ENCODE measurements around the gene TUBA8.
"Not testable (repeated sequence)": the region's sequence is repeated elsewhere in the genome, so short reads cannot be mapped to it uniquely, and the experiment has no call there.

Gene TUBA8

DNA sequence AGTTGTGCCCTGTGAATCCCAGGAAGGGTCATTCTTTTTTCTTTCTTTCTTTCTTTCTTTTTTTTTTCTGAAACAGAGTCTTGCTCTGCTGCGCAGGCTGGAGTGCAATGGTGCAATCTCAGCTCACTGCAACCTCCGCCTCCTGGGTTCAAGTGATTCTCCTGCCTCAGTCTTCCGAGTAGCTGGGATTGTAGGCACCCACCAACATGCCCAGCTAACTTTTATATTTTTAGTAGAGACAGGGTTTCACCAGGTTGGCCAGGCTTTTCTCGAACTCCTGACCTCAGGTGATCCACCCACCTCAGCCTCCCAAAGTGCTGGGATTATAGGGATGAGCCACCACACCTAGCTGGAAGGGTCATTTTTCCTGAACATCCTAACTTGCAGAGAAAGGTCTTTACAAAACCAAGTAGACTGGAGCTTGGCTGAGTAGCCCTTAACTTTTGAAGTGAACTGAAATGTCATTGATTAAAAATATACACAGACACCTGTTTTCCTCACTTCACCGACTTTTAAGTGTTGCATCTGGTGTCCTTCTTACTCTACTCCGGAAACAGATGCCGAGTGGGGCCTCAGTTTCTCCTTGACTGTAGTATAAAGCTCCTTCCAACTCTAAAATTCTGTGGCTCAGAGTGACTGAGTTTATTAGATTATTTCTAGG lies 39.2 kb upstream of the TUBA8 start:
- ATAC-seq; DNase-seq; H3K36me3 Mint-ChIP-seq (ENCODE audit: low read depth); H3K9me3 Mint-ChIP-seq; H3K4me3 Mint-ChIP-seq; H3K4me1 Mint-ChIP-seq; H3K27ac Mint-ChIP-seq: not testable (repeated sequence)
- H3K27me3 Mint-ChIP-seq = peaks cover 10% of the 10 kb centered on the region

DNA sequence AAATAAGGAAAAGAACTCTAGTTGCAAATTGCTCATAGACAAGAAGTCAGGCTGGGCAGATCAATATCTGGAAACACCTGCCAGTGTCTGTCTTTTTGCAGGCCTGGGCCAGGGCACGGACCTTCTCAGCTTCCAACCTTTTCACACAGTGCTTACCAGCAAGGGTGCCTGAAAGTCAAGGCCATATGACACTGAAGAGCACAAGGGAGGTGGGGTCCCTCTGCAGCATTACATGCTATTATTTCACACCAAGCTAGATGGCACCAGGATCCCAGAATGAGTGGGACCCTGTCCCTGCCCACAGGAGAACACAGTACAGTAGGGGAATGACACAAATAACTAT lies 38.7 kb upstream of the TUBA8 start:
- no peaks in the 10 kb centered on the region for H3K36me3 Mint-ChIP-seq (ENCODE audit: low read depth)
- no peak overlapping the region for H3K4me3 Mint-ChIP-seq
- ATAC-seq = no peak
- DNase-seq = no peak
- peaks cover 11% of the 10 kb centered on the region for H3K4me1 Mint-ChIP-seq
- no peaks in the 10 kb centered on the region for H3K9me3 Mint-ChIP-seq
- H3K27me3 Mint-ChIP-seq = peaks cover 9% of the 10 kb centered on the region
- no peak overlapping the region for H3K27ac Mint-ChIP-seq

DNA sequence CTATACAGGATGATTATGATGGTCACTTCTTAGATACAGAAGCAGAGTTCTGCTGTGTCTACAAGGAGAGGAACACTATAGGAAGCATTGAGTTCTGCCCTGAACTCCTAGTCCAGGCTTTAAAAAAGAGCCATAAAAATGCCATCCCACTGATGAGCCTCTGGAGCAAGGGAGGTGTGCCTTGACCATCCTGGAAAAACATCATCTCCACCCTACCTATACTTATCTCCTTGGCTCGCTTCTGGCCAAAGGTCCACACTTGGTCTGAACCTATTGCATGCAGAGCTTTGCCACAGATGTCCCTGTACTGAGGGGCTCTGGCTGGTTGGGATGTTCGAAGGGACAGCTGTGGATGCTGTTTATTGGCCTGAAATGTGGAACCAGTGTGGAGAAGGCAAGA lies 37.1 kb upstream of the TUBA8 start:
- H3K27me3 Mint-ChIP-seq = peaks cover 2% of the 10 kb centered on the region
- no peaks in the 10 kb centered on the region for H3K9me3 Mint-ChIP-seq
- no peak overlapping the region for H3K27ac Mint-ChIP-seq
- no peak for DNase-seq
- H3K4me3 Mint-ChIP-seq = no peak overlapping the region
- peaks cover 17% of the 10 kb centered on the region for H3K4me1 Mint-ChIP-seq
- H3K36me3 Mint-ChIP-seq (ENCODE audit: low read depth) = peaks cover under 1% of the 10 kb centered on the region
- no peak for ATAC-seq

DNA sequence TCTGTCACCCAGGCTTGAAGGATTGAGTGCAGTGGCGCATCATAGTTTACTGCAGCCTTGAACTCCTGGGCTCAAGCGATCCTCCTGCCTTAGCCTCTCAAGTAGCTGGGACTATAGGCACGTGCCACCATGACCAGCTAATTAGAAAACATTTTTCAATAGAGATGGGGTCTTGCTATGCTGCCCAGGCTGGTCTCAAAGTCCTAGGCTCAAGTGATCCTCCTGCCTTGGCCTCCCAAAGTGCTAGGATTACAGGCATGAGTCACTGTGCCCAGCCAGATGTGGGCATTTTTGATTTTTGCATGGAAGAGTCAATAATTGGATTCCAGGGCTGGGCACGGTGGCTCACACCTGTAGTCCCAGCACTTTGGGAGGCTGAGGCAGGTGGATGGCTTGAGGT lies 36.7 kb upstream of the TUBA8 start:
- H3K27me3 Mint-ChIP-seq; ATAC-seq; H3K27ac Mint-ChIP-seq; DNase-seq; H3K9me3 Mint-ChIP-seq; H3K4me3 Mint-ChIP-seq; H3K36me3 Mint-ChIP-seq (ENCODE audit: low read depth): not testable (repeated sequence)
- H3K4me1 Mint-ChIP-seq = peaks cover 21% of the 10 kb centered on the region

DNA sequence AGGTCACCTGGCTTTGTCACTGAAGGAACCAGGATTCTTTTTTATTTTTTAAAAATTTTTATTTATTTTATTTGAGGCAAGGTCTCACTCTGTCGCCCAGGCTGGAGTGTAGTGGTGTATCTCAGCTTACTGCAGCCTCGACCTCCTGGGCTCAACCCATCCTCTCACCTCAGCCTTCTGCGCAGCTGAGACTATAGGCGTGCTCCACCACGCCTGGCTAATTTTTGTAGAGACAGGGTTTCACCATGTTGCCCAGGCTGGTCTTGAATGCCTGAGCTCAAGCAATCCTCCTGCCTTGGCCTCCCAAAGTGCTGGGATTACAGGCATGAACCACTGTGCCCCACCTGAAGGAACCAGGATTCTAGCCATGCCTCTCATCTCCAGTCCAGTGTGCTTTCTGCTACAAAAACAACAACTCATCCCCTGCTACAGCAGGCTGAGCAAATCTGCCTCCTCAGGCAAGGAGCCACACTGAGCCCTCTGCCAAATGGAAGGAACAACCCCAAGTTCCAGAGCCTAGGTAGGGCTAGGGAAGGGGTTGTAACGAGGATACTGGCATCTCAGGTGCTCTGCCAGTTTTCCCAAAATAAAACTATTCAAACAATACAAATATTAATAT lies 35.4 kb upstream of the TUBA8 start:
- peaks cover 12% of the 10 kb centered on the region for H3K36me3 Mint-ChIP-seq (ENCODE audit: low read depth)
- no peak overlapping the region for H3K4me3 Mint-ChIP-seq
- DNase-seq (no peak), ATAC-seq (no peak)
- no peaks in the 10 kb centered on the region for H3K27me3 Mint-ChIP-seq
- H3K27ac Mint-ChIP-seq = no peak overlapping the region
- H3K4me1 Mint-ChIP-seq = peaks cover 32% of the 10 kb centered on the region
- no peaks in the 10 kb centered on the region for H3K9me3 Mint-ChIP-seq

DNA sequence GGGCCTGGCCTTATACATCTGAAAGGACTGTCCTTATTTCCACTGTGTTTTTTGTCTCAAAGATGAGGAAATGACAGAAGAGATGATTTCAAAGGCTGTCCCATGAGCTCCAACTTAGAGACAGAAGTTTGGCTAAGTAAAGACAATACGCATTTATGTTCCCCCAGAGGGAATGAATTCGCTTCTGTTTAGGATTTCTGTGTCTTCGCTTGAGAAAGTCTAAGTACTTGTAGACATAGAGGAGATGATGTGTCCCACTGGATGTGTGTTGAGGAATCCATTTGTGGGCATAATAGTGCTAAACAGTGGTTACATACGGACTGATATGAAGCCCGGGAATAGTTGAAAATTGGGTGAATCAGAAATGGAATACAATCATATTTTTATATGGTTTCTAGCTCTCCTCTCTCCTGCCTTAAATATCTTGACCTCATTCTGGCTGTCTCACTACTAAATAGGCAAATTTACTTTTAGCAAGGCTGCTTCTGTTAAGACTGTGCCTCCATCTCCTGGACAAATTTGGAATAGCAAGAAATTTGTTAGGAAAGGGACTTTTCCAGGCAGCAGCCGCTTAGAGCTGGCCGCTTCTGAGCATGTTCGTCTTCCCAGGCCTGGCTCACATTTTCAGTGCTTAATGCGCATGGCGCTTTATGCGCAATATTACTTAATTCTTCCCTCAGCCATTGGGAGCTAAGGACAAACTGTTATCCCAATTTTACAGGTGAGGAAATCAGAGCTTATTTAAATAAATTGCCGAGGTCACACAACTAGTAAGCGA lies 34.7 kb upstream of the TUBA8 start:
- peak overlapping the region; percentile 96 for H3K27ac Mint-ChIP-seq
- peaks cover 38% of the 10 kb centered on the region for H3K4me1 Mint-ChIP-seq
- ATAC-seq = no peak
- DNase-seq = no peak
- peak overlapping the region; percentile 13 for H3K4me3 Mint-ChIP-seq
- H3K36me3 Mint-ChIP-seq (ENCODE audit: low read depth) = peaks cover 19% of the 10 kb centered on the region
- H3K27me3 Mint-ChIP-seq = no peaks in the 10 kb centered on the region
- no peaks in the 10 kb centered on the region for H3K9me3 Mint-ChIP-seq

DNA sequence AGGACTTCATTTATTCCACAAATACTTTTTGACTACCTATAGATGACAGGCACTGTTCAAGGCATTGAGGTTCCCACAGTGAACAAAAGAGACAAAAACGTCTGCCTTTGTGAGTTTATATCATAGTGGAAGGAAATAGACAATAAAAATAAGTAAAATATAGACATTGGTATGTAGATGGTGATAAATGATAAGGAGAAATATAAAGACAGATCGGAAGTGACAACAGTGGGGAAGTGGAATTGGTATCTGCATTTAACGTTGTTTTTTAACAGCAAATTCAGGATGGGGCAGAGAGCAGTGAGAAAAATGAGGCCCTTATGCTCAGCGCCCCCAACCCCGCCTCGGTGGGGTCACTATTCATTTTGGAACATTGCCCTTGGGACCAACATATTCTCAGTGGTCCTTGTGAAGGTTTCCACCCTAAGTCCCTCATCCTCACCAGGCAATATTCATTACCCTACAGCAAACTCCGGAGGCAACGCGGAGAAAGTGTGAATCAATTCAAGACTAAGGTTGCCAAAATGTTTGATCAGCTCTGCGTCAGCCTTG lies 33.4 kb upstream of the TUBA8 start:
- Mint-ChIP-seq H3K9me3 (no peaks in the 10 kb centered on the region), H3K27me3 (no peaks in the 10 kb centered on the region), H3K4me1 (peaks cover 49% of the 10 kb centered on the region), H3K36me3 (ENCODE audit: low read depth) (peaks cover 31% of the 10 kb centered on the region), H3K4me3 (peak overlapping the region; percentile 94), H3K27ac (peak overlapping the region; percentile 96)
- peak; percentile 13 for ATAC-seq
- DNase-seq = no peak

DNA sequence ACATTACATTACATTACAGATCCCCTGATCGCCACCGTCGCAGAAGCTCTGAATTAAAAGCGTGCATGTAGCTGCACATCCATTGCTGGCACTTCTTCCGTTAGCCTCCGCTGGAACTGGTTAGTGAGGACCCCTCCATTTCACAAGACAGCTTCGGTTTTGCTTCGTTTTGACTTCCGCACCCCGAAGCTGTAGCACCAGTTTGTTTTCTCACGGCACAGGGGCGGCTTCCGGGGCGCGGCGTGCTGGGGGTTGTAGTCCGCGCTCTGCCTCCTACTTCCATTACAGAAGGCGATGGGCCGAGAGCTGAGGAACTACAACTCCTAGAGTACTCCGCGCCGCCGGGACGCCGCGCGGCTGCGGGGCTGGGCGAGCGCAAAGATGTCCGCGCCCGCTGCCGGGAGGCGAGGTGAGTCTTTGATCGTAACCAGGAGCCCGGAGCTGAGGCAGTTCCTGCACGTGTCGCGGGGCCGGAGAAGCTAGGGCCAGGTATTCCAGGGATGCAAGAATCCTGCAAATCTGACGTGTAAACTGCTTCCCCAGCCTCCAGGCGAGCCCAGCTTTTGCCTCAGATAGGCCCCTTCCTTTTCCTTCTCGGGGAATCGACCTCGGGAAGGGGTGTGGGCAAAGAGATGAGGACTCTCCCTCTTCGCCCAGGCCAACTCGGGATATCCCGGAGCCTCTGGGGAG lies 32.8 kb upstream of the TUBA8 start, which contains the start of gene PEX26:
TSS of gene PEX26 (plus strand) at position 352 of the 690 bp plus-strand sequence. CDS start 387 bp downstream, outside the sequence.
- H3K4me3 Mint-ChIP-seq = peak within 1 kb of the TSS; percentile 94
- H3K4me1 Mint-ChIP-seq = peaks cover 54% of the 10 kb centered on the region
- ATAC-seq = peak; percentile 99
- no peaks in the 10 kb centered on the region for H3K27me3 Mint-ChIP-seq
- DNase-seq = peak; percentile 92
- H3K36me3 Mint-ChIP-seq (ENCODE audit: low read depth) = peaks cover 36% of the 10 kb centered on the region
- peak within 1 kb of the TSS; percentile 96 for H3K27ac Mint-ChIP-seq
- H3K9me3 Mint-ChIP-seq = no peaks in the 10 kb centered on the region

DNA sequence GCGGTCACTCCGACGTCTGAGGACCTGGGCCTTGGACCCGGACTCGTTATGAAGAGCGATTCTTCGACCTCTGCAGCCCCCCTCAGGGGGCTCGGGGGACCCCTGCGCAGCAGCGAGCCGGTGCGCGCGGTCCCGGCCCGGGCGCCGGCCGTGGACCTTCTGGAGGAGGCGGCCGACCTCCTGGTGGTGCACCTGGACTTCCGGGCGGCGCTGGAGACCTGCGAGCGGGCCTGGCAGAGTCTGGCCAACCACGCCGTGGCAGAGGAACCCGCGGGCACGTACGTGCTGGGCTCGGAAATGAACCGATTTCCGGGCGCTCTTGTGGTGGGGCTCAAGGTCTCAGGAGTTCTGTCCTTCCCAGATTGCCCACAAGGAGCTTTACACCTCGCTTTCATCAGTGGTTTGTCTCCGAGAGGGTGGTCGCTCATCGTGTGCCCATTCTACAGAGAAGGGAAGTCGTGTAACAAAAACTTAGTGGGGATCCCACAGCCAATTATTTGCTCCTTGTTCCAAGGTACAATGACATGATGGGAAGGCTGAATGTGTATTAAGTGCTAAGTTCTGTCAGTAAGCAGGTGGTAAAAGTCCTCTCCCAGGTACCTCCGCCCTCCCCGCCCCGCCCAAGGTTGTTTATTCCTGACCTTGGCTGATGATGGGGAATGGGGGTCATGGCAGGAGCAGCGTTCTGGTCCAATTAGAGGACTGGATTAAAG lies 32.1 kb upstream of the TUBA8 start:
- H3K36me3 Mint-ChIP-seq (ENCODE audit: low read depth) = peaks cover 40% of the 10 kb centered on the region
- H3K27ac Mint-ChIP-seq = peak overlapping the region; percentile 96
- H3K9me3 Mint-ChIP-seq = no peaks in the 10 kb centered on the region
- H3K27me3 Mint-ChIP-seq = no peaks in the 10 kb centered on the region
- DNase-seq (peak; percentile 65), ATAC-seq (peak; percentile 33)
- peak overlapping the region; percentile 94 for H3K4me3 Mint-ChIP-seq
- H3K4me1 Mint-ChIP-seq = peaks cover 58% of the 10 kb centered on the region

DNA sequence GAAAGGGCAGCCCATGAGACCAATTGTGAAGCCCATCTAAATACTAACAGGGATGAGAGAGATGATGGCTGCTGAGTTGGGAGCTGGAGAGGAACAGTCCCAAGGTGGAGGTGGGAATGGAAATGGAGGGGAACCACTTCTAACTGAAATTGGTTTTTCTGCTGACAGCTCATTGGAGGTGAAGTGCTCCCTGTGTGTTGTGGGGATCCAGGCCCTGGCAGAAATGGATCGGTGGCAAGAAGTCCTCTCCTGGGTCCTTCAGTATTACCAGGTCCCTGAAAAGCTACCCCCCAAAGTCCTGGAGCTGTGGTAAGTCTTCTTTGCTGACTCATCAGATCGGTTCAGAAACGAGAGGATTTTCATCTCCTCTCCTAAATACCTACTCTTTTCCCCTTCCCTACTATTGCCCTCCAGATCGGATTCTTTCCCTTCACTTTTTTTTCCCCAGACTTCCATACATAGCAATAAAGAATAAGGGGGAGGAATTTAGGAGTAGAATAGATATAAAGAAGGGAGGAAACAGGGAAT lies 30.8 kb upstream of the TUBA8 start:
- Mint-ChIP-seq H3K27ac (peak overlapping the region; percentile 95), H3K9me3 (no peaks in the 10 kb centered on the region), H3K4me1 (peaks cover 58% of the 10 kb centered on the region), H3K4me3 (peak overlapping the region; percentile 94), H3K27me3 (no peaks in the 10 kb centered on the region), H3K36me3 (ENCODE audit: low read depth) (peaks cover 48% of the 10 kb centered on the region)
- no peak for DNase-seq
- ATAC-seq = no peak

DNA sequence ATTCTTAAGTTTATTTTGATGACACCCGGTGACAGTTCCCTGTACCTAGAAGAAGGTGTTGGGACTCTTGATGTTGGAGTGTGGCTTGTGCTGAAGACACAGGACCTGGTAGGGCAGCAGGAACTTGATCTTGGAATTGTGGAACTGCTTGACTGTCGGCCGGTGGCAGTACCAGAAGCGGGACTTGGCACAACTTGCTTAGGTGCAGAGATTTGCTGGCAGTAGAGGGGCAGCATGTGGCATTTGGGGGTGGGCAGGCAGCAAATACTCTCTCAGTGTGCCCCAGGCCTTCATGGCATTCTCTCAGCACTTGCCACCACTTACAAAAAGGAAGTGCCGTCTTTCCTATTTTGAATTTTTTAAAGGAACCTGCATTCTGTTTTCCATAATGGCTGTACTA lies 29.2 kb upstream of the TUBA8 start:
- no peaks in the 10 kb centered on the region for H3K27me3 Mint-ChIP-seq
- no peak for ATAC-seq
- no peak for DNase-seq
- H3K4me3 Mint-ChIP-seq = no peak overlapping the region
- peaks cover 52% of the 10 kb centered on the region for H3K4me1 Mint-ChIP-seq
- peaks cover 60% of the 10 kb centered on the region for H3K36me3 Mint-ChIP-seq (ENCODE audit: low read depth)
- H3K27ac Mint-ChIP-seq = peak overlapping the region; percentile 39
- H3K9me3 Mint-ChIP-seq = no peaks in the 10 kb centered on the region

DNA sequence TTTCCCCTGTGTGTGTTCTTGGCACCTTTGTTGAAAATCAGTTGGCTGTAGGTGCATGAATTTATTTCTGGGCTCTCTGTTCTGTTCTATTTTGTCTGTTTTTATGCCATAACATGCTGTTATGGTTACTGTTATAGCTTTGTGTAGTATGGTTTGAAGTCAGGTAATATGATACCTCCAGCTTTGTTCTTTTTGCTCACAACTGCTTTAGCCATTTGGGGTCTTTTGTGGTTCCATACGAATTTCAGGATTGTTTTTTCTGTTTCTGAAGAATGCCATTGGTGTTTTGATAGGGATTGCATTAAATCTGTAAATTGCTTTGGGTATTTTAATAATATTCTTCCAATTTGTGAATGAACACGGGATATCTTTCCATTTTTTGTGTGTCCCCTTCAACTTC lies 28.1 kb upstream of the TUBA8 start:
- Mint-ChIP-seq H3K27ac (no peak overlapping the region), H3K4me3 (peak overlapping the region; percentile 5), H3K9me3 (no peaks in the 10 kb centered on the region), H3K36me3 (ENCODE audit: low read depth) (peaks cover 66% of the 10 kb centered on the region), H3K27me3 (no peaks in the 10 kb centered on the region), H3K4me1 (peaks cover 45% of the 10 kb centered on the region)
- DNase-seq (no peak), ATAC-seq (no peak)

DNA sequence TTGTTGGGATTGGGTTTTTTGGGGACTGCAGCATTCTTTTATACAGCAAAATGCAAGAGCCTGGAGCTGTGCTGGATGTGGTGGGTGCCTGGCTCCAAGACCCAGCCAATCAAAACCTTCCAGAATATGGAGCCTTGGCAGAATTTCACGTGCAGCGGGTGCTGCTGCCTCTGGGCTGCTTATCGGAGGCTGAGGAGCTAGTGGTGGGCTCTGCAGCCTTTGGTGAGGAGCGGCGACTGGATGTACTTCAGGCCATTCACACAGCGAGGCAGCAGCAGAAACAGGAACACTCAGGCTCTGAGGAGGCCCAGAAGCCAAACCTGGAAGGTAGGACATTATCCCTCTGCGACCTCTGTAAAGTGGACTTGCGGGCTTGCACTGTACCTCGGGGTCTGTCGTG lies 27.2 kb upstream of the TUBA8 start:
- Mint-ChIP-seq H3K4me3 (no peak overlapping the region), H3K4me1 (peaks cover 50% of the 10 kb centered on the region), H3K36me3 (ENCODE audit: low read depth) (peaks cover 67% of the 10 kb centered on the region), H3K9me3 (no peaks in the 10 kb centered on the region), H3K27ac (no peak overlapping the region), H3K27me3 (no peaks in the 10 kb centered on the region)
- DNase-seq (no peak), ATAC-seq (no peak)

DNA sequence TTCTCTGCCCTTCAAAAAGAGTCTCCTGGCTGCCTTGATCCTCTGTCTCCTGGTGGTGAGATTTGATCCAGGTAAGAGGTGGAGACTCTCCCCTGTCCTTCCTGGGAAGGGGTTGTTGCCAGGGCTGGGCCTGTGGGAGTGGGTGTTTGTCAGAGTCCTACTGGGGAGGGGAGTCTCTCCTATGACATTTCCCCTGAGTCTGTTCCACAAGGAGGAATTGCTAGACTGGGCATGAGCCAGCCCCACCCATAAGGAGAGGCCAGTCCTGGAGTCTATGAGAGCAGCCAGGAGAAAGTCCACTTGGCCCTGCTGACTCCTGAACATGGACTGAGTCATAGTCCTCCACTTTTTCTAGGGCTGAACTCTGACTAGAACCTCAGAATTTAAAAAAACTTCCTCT lies 25.4 kb upstream of the TUBA8 start:
- Mint-ChIP-seq H3K9me3 (no peaks in the 10 kb centered on the region), H3K27me3 (no peaks in the 10 kb centered on the region), H3K36me3 (ENCODE audit: low read depth) (peaks cover 62% of the 10 kb centered on the region), H3K27ac (no peak overlapping the region), H3K4me3 (no peak overlapping the region), H3K4me1 (peaks cover 42% of the 10 kb centered on the region)
- DNase-seq = no peak
- no peak for ATAC-seq
